Stimulated activated CD8-positive, alpha-beta memory T cell treated with anti-CD3 and anti-CD28 coated beads, Interleukin-4, amount 100 ng/mL, for 24 hours (primary cell): ENCODE measurements around the gene WDR87.
A peak's percentile ranks its signal among the peaks of the same experiment; 100 is the strongest.
"Not testable (repeated sequence)": the region's sequence is repeated elsewhere in the genome, so short reads cannot be mapped to it uniquely, and the experiment has no call there.

Experiments used
- DNase-seq: peaks from one replicate; pipeline ENCODE4 v3.0.0-alpha.2; 2020; ENCODE audit warnings: low read depth

The WDR87 gene

GRCh38 chr19:37930416-37930815, 24.0 kb upstream of the WDR87 start:
- no peak for DNase-seq

- no peak for DNase-seq
These were observed 23.0 kb upstream of the WDR87 start for GRCh38 chr19:37929355-37929923.

- no peak for DNase-seq
These were observed 22.3 kb upstream of the WDR87 start for GRCh38 chr19:37928527-37929286.

GRCh38 chr19:37926711-37927110, 20.3 kb upstream of the WDR87 start:
- no peak for DNase-seq

- no peak for DNase-seq
These were observed 19.9 kb upstream of the WDR87 start for GRCh38 chr19:37926255-37926654.

- DNase-seq: no peak
These were observed 18.8 kb upstream of the WDR87 start for GRCh38 chr19:37925212-37925611.

GRCh38 chr19:37924573-37924972, 18.2 kb upstream of the WDR87 start:
- DNase-seq: not testable (repeated sequence)

- no peak for DNase-seq
These were observed 14.4 kb upstream of the WDR87 start for GRCh38 chr19:37920591-37921450.

GRCh38 chr19:37914908-37915307, 8.5 kb upstream of the WDR87 start:
- DNase-seq: no peak

- no peak for DNase-seq
These were observed 3.3 kb upstream of the WDR87 start for GRCh38 chr19:37909661-37910199.

- DNase-seq: no peak
These were observed 1.5 kb upstream of the WDR87 start for GRCh38 chr19:37907735-37908455.

- DNase-seq: peak; percentile 91
These were observed 708 bp upstream of the WDR87 start, which contains the start of gene SIPA1L3 for GRCh38 chr19:37906869-37907734. TSS of gene SIPA1L3 (plus strand) at chr19:37907208. CDS start at chr19:38081566, 174,358 bp downstream.

- DNase-seq: no peak
These were observed 3.3 kb downstream of the WDR87 start for GRCh38 chr19:37903096-37903495.

- DNase-seq: peak; percentile 66
These were observed 3.7 kb downstream of the WDR87 start for GRCh38 chr19:37902668-37903067.

GRCh38 chr19:37899966-37900365, 6.4 kb downstream of the WDR87 start:
- no peak for DNase-seq

GRCh38 chr19:37899453-37899852, 6.9 kb downstream of the WDR87 start:
- DNase-seq: no peak

GRCh38 chr19:37896180-37896579, 10.2 kb downstream of the WDR87 start:
- no peak for DNase-seq

GRCh38 chr19:37893845-37894575, 12.4 kb downstream of the WDR87 start:
- no peak for DNase-seq

GRCh38 chr19:37886571-37886970, 19.8 kb downstream of the WDR87 start:
- DNase-seq: no peak

- no peak for DNase-seq
These were observed 21.0 kb downstream of the WDR87 start for GRCh38 chr19:37885392-37885791.
